OCI-M2 (cell line): ENCODE measurements around the gene PPP1R1B.
"Not testable (repeated sequence)": the region's sequence is repeated elsewhere in the genome, so short reads cannot be mapped to it uniquely, and the experiment has no call there.

Experiments used
- DNase-seq: peaks from one replicate; lab custom pipeline; 2025; ENCODE audit not compliant: unreplicated experiment; lab: John Stamatoyannopoulos, UW

The PPP1R1B gene

GRCh38 chr17:39626171-39627046, at the start of gene PPP1R1B:
Gene PPP1R1B, plus strand, starts transcription at chr17:39626952. Its CDS starts 441 bp downstream, at chr17:39627393.
- DNase-seq = no peak

- no peak for DNase-seq
These were observed 48.5 kb upstream of the PPP1R1B start for GRCh38 chr17:39578272-39578671.

GRCh38 chr17:39579318-39580081, 47.3 kb upstream of the PPP1R1B start:
- no peak for DNase-seq

- no peak for DNase-seq
These were observed 46.7 kb upstream of the PPP1R1B start for GRCh38 chr17:39580082-39580468.

- DNase-seq = no peak
These were observed 45.5 kb upstream of the PPP1R1B start for GRCh38 chr17:39581071-39581758.

- DNase-seq = no peak
These were observed 45.0 kb upstream of the PPP1R1B start for GRCh38 chr17:39581759-39582085.

- DNase-seq = no peak
These were observed 44.1 kb upstream of the PPP1R1B start for GRCh38 chr17:39582658-39583057.

- not testable (repeated sequence) for DNase-seq
These were observed 36.6 kb upstream of the PPP1R1B start for GRCh38 chr17:39590180-39590579.

- no peak for DNase-seq
These were observed 34.5 kb upstream of the PPP1R1B start for GRCh38 chr17:39591958-39592954.

GRCh38 chr17:39593371-39593770, 33.4 kb upstream of the PPP1R1B start:
- no peak for DNase-seq

GRCh38 chr17:39595294-39595693, 31.5 kb upstream of the PPP1R1B start:
- DNase-seq = no peak

- no peak for DNase-seq
These were observed 30.7 kb upstream of the PPP1R1B start for GRCh38 chr17:39595928-39596510.

- no peak for DNase-seq
These were observed 30.0 kb upstream of the PPP1R1B start for GRCh38 chr17:39596543-39597267.

- no peak for DNase-seq
These were observed 29.2 kb upstream of the PPP1R1B start for GRCh38 chr17:39597372-39598046.

- no peak for DNase-seq
These were observed 28.7 kb upstream of the PPP1R1B start for GRCh38 chr17:39598047-39598481.

- no peak for DNase-seq
These were observed 28.1 kb upstream of the PPP1R1B start for GRCh38 chr17:39598630-39599003.

GRCh38 chr17:39599004-39599664, 27.6 kb upstream of the PPP1R1B start:
- DNase-seq = no peak

GRCh38 chr17:39599665-39600231, 27.0 kb upstream of the PPP1R1B start:
- no peak for DNase-seq
